HCEC 1CT (cell line): Measurements from ENCODE around the gene POLD4.

Source experiments
- DNase-seq: peaks from one replicate; pipeline ENCODE4 v3.0.0-alpha.2; 2017

The POLD4 gene

GRCh38 chr11:67370351-67371076, 17.2 kb upstream of the POLD4 start:
- peak; percentile 57 for DNase-seq

DNA sequence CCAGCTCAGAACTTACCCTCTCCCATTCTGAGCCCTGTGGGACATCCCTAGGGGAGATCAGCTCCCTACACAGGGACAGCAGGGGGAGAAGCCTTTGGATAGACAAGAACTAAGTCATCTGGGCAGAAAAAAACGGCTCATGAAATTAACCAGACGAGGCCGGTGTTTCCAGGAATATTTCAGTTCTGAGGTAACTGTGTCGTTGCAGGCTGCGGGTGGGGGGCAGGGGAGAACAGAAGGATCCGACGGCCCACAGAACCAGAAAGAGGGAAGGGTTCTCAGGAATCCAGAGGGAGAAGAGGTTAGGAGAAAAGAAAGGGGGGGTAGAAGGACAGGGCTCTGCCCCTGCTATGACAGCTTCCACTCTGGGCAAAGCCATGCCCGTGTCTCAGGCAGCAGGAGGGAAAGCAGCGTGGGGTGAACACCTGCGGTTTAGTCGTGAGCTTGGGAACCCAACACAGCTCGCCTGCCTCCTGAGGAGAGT, 16.5 kb upstream of the POLD4 start:
- DNase-seq = no peak

GRCh38 chr11:67369275-67369674, 15.9 kb upstream of the POLD4 start:
- DNase-seq = no peak

- DNase-seq = no peak
These were observed 15.3 kb upstream of the POLD4 start for GRCh38 chr11:67368621-67369020.

GRCh38 chr11:67367761-67368227, 14.4 kb upstream of the POLD4 start:
- no peak for DNase-seq

- no peak for DNase-seq
These were observed 13.8 kb upstream of the POLD4 start for GRCh38 chr11:67366961-67367760.

GRCh38 chr11:67366546-67366945, 13.2 kb upstream of the POLD4 start:
- no peak for DNase-seq

GRCh38 chr11:67365736-67366444, 12.5 kb upstream of the POLD4 start:
- no peak for DNase-seq

DNA sequence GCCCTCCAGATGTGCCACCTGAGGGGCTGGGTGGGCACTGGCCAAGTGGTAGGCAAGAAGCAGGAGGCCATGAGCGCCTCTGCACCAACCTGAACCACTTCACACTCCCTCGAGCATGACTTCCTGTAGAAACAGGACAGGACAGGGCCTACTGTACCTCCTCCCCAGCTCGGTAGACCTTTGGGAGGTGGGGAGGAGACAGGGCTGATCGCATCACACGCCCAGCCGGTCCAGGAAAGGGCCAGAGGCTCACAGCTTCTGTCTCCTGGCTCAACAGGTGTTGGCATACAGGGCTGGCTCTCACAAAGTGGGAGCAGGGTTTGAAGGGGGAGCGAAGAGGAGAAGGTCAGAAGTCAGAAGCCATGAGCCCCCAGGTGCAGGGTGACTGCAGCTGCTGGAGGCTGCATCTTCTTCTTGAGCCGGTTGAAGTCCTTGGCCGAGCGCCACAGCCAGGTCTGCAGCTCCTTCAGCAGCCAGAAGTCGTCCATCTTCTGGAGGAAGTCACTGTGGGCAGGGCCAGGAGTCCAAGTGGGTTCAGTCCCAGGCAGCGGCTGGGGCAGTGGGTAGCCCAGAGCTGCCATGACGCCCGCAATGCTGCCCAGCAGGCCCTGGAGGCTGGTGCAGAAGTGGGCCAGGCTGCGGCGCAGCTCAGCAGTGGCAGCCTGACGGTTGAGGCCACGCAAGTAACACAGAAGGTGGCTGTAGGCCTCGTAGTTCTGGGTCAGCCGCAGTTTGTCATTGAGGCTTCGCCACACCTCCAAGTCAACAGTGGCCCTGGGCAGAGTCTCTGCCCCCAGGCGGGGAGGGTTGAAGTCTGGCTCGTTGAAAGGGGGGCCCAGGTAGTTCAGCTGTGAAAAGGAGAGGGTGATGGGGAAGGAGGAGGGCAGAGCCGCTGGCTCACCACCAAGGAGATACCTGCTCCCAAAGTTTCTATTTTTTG, 11.7 kb upstream of the POLD4 start:
- DNase-seq = no peak

DNA sequence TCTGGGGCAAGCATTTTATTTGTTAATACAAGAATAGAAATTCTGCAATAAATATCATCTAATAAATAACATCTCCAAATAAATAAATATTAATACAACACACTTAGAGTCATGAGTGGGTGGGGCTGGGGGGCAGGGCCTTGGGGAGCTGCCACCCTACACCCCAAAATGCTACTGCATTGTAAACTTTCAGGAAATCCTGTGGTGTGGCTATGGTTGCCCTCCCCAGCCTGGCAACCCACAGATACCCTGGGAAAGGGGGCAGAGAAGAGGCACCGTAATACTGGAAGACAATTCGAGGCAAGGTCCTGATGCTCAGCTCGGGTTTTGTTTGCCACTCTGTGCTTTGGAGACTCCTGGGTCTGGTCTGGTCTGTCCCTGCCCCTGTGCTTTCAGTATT, 10.8 kb upstream of the POLD4 start:
- no peak for DNase-seq

DNA sequence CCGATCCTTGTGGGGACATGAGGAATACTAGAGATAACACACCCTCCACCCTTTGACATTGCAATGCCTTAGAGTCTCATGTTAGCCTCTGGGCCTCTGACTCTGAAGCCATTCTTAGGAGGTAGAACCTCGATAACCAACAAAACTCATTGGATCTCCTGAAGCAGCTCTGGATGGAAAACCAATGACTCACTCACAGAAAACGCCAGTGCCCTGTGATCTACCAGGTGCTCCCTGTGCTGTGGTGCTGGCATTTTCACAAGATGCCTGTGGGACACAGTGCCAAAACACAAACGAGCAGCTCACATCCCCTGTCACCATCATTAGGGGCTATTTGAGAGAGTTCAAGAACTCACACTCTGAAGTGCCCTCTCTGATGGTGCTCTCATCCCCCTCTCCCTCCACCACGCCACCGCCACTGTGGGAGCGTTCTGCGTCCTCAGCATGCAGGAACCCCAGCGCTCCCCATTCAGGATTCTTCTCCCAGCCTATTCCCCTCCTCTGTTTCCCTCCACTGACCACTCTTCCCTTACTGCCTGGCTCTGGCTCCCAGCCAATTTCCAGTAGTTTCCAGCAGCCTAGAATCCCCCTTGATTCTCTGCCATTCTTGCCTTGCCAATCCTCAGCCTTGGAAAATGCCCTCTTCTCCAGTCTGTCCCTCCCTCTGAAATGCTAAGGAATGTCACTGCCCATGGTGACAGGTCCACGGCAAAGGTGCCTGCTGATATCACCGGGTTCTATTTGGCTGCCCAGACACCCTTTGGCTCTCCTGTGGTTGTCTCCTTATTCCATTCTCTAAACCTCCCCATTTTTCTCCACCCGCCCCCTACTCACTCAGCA, 4.7 kb upstream of the POLD4 start:
- DNase-seq = peak; percentile 56

GRCh38 chr11:67356864-67357561, 3.7 kb upstream of the POLD4 start:
- peak; percentile 74 for DNase-seq

DNA sequence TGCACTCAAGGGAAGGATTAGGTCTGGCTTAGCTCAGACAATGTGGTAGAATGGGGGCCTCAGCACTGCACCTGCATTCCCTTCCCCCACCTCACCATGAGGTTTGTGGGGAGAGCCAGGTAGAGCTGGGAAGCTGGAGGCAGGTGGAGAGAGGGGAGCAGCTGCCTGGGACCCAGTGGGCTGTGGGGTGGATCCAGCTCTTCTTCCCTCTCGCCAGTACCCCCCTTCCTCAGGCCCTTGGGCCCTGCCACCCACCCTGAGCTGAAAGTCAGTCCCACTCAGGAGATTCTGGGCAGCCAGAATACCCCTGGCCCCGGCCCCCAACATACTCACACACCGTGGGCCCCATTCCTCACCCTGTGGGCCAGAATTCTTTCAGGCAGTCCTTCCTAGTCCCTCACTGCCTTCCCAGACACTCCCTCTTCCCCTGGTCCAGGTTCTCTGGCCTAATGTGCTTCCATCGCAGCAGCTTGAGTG, 3.1 kb upstream of the POLD4 start:
- no peak for DNase-seq

GRCh38 chr11:67355794-67356386, 2.5 kb upstream of the POLD4 start:
- DNase-seq = no peak

- no peak for DNase-seq
These were observed 1.9 kb upstream of the POLD4 start for GRCh38 chr11:67355023-67355793.

DNA sequence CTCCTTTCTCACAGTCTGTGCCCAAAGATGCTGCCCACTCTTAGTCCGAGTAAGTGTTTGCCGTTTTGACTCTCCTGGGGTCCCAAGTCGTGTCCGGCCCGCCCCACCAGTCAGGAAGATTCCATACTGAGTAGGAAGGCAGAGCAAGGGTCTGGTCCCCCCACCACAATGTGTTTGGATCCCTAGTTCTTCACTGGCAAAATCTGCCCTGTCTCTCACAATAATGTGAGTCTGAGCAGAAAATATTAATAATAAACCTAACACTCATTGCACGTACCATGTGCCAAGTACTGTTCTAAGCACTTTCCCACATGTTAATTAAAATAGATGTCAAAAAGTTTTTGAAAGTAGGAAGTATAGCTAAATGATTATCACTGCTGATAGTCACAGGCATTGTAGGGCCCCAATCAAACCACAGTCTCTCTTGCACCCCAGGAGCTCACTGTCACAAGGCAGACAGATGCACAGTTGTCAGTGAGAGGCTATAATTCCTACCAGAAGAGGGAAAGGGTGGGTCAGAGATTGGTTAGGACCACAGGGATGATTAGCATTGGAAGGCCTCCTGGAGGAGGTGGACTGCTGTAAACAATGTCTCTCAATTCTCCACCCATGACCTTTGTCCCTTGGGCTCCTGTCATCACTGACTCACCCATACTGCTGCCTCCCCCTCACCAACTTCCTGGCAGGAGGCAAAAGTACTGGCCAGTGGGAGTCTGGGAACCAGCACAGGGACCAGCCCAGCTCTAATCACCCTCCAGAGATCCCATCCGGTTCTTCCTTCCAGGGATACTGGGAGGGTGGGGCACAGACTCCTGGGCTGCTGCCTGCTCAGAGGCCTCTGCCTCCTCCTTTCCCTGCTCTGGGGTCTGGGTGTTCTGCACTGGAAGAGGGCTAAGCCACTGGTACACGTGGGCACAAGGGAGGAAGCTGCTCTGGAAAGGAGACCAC, 1.0 kb upstream of the POLD4 start:
- DNase-seq = peak; percentile 98

- DNase-seq = no peak
These were observed 615 bp downstream of the POLD4 start for GRCh38 chr11:67352546-67353316.
